Endothelial cell (in vitro differentiated cells): ENCODE measurements around the gene KLHL42. TPM values are rescaled to one million over a fixed set of nuclear protein-coding genes. Genes with fewer than 3 reads are reported as not detected.
A peak's percentile ranks its signal among the peaks of the same experiment; 100 is the strongest.

Experiments used
- DNase-seq: peaks from one replicate; pipeline ENCODE4 v3.0.0; 2021; ENCODE audit warnings: low spot score
- H3K27ac Mint-ChIP-seq: one replicate; pipeline ENCODE4 v1.8.0; 2021; ENCODE audit warnings: mixed read lengths, inconsistent platforms; ENCODE audit not compliant: unreplicated experiment
- H3K27me3 Mint-ChIP-seq: one replicate; pipeline ENCODE4 v1.8.0; 2021; ENCODE audit warnings: mild to moderate bottlenecking, moderate library complexity, mixed read lengths, inconsistent platforms; ENCODE audit not compliant: unreplicated experiment
- H3K36me3 Mint-ChIP-seq: one replicate; pipeline ENCODE4 v1.8.0; 2021; ENCODE audit warnings: mild to moderate bottlenecking, low read depth, mixed read lengths, inconsistent platforms; ENCODE audit not compliant: unreplicated experiment
- H3K4me1 Mint-ChIP-seq: one replicate; pipeline ENCODE4 v1.8.0; 2021; ENCODE audit warnings: mild to moderate bottlenecking, mixed read lengths, inconsistent platforms; ENCODE audit not compliant: unreplicated experiment
- H3K4me3 Mint-ChIP-seq: one replicate; pipeline ENCODE4 v1.8.0; 2021; ENCODE audit warnings: mild to moderate bottlenecking, mixed read lengths, inconsistent platforms; ENCODE audit not compliant: unreplicated experiment
- H3K9me3 Mint-ChIP-seq: one replicate; pipeline ENCODE4 v1.8.0; 2021; ENCODE audit warnings: mixed read lengths, inconsistent platforms; ENCODE audit not compliant: unreplicated experiment
- total RNA-seq: library from RNA; stranded (reverse); fragmentation: NEBNext Ultra II Directional; extraction: Animal tissue kit (Norgen Biotek cat#: 25700); gene quantifications from one replicate; pipeline ENCODE4 v1.2.1, GENCODE V29; 2021; ENCODE audit not compliant: unreplicated experiment
- TF ChIP-seq, protein P1 (sequence below): fragments of 200-600 bp; sonication (generic); IDR thresholded peaks from one replicate; pipeline ENCODE4 v1.5.0; 2021; ENCODE audit warnings: antibody characterized with exemption; ENCODE audit not compliant: unreplicated experiment

Gene KLHL42
- total RNA-seq, 1 donor from 2014 or later: 27.3 TPM

DNA sequence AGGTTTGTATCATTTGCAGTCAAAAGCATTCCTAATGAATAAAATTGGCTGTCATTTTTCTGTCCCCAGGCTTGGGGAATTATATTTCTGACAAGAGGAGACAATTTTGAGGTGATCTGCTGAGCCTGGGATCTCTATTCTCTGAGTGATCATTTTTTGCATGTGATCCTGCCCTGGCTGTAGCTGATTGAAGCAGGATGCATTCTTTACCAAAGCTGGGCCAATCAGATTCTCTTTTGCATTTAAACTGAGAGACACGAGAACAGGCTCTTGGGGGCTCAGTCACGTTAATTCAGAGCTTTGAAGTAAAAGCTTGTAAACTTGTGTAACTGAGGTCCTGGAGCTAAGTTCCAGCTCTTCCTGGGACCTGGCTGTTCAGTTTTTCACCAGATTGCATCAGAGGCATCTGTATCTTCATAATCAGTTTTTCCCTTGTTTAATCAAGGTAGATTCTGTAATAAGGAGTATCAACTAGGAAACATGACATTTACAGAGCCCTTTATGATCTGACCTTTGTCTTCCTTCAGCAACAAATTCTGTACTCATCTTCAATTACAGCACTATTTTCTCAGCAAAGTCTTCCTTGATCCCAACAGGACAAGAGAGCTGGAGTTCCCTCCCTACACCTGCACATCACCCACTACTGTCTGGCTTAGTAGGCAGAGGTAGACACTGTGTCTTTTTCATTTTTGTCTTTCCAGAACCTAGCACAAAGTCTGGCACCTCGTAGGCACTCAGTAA lies 35.0 kb downstream of the KLHL42 start:
- Mint-ChIP-seq H3K27me3 (peaks cover 6% of the 10 kb centered on the region), H3K36me3 (no peaks in the 10 kb centered on the region), H3K4me3 (no peak overlapping the region), H3K9me3 (no peaks in the 10 kb centered on the region), H3K4me1 (no peaks in the 10 kb centered on the region), H3K27ac (no peak overlapping the region)
- TF ChIP-seq, protein P1, sequence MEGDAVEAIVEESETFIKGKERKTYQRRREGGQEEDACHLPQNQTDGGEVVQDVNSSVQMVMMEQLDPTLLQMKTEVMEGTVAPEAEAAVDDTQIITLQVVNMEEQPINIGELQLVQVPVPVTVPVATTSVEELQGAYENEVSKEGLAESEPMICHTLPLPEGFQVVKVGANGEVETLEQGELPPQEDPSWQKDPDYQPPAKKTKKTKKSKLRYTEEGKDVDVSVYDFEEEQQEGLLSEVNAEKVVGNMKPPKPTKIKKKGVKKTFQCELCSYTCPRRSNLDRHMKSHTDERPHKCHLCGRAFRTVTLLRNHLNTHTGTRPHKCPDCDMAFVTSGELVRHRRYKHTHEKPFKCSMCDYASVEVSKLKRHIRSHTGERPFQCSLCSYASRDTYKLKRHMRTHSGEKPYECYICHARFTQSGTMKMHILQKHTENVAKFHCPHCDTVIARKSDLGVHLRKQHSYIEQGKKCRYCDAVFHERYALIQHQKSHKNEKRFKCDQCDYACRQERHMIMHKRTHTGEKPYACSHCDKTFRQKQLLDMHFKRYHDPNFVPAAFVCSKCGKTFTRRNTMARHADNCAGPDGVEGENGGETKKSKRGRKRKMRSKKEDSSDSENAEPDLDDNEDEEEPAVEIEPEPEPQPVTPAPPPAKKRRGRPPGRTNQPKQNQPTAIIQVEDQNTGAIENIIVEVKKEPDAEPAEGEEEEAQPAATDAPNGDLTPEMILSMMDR: no peak
- no peak for DNase-seq

DNA sequence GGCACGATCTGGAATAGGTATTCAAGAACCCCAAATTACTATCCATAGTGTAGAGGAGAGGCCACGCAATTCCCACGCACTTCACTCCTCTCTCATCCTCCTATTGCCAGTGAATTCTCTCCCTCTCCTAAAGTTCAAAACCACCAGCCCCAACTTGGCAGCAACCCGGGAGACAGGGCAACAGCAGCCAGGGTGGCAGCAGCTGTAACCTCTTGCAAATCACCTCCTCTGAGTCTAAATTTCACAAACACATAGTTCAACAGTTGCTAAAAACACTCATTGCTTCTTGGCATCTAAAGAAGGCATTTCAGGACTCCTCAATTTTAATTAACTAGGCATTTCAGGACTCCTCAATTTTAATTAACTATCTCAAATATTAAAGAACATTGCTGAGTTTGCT lies 37.7 kb downstream of the KLHL42 start:
- TF ChIP-seq, protein P1: no peak
- Mint-ChIP-seq H3K27ac (no peak overlapping the region), H3K4me3 (no peak overlapping the region), H3K27me3 (peaks cover 8% of the 10 kb centered on the region), H3K4me1 (no peaks in the 10 kb centered on the region), H3K9me3 (no peaks in the 10 kb centered on the region), H3K36me3 (no peaks in the 10 kb centered on the region)
- no peak for DNase-seq

DNA sequence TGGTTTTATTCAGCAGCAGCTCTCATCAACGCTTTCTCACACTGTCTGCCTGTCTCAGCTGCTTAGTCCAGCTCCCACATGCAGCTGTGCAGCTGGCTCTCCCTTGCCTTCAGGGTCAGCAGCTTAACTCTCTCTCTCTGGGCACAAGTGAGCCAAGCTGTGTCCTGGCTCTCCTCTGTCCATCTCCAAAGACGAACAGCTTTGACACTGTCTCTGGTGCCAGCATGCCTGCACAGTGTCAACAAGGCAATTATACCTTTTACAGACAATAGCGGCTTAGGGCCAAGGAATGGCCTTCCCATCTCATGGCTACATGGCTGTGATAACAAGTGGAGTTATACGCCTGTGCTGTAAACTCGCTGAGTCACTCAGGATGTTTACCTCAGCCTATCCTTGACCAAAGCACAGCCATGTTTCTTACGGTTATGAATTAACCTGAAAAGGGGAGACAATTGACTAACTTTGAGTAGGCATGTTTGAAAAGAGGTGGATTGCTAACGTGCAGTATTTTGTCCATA lies 38.4 kb downstream of the KLHL42 start:
- TF ChIP-seq, protein P1: no peak
- Mint-ChIP-seq H3K4me3 (no peak overlapping the region), H3K27ac (no peak overlapping the region), H3K9me3 (no peaks in the 10 kb centered on the region), H3K36me3 (no peaks in the 10 kb centered on the region), H3K27me3 (peaks cover 8% of the 10 kb centered on the region), H3K4me1 (no peaks in the 10 kb centered on the region)
- no peak for DNase-seq

DNA sequence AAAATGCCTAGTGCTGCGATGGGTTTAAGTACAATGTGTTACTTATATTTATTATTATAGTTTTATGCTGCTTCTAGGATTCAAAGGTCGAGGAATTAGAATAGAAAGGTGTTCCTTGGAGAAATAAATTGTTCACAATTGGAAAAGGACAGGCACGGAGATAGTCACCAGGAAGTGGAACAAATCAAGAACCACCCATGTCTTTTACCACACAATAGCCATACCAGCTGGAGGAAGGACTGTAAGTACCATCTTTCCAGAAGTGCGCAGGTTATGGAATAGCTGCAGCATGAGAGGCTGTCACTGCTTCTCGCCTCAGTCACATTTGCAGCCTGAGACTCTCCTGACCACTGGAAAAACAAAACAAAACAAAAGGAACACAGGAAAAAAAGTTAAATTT lies 40.5 kb downstream of the KLHL42 start:
- TF ChIP-seq, protein P1: no peak
- H3K27ac Mint-ChIP-seq: no peak overlapping the region
- no peaks in the 10 kb centered on the region for H3K4me1 Mint-ChIP-seq
- H3K27me3 Mint-ChIP-seq: peaks cover 8% of the 10 kb centered on the region
- no peaks in the 10 kb centered on the region for H3K9me3 Mint-ChIP-seq
- H3K36me3 Mint-ChIP-seq: no peaks in the 10 kb centered on the region
- H3K4me3 Mint-ChIP-seq: no peak overlapping the region
- DNase-seq: no peak

DNA sequence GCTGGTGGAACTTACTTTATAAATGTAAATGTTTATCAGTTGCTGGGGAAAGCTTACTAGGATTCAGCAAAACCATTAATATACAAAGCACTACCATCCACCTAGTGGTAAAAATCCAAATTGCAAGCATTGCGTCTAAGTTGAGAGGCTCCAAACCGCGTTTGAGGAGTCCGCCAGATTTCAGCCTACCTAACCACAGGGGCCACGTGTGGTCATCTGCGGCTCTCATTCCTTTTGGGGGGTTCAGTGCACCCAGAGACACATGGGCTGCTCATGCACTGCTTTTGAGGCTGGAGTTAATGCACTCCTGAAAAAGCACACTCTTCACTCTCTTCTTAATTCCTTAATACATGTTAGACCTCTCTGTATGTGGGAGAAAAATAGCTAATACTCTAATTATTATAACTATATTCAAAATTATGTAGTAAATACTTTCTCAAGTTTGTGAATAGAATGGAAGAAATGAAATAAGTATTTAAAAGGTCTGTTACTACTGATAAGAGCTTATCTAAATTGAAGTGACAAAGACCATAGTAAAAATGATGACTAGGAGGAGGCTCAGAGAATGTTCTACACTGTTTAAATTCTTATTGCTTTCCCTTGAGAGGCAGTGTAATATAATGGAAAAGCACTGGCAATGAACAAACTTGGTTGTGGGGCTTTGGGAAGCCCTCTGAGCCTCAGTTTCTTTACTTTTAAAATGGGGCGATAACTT lies 41.4 kb downstream of the KLHL42 start:
- DNase-seq: peak; percentile 61
- Mint-ChIP-seq H3K27ac (peak overlapping the region; percentile 18), H3K27me3 (peaks cover 7% of the 10 kb centered on the region), H3K4me1 (no peaks in the 10 kb centered on the region), H3K9me3 (no peaks in the 10 kb centered on the region), H3K36me3 (no peaks in the 10 kb centered on the region), H3K4me3 (no peak overlapping the region)
- TF ChIP-seq, protein P1: peak; percentile 87
